Dermis lymphatic vessel endothelial cell (primary cell): Measurements from ENCODE around the gene PLEKHM2. TPM values are rescaled to one million over a fixed set of nuclear protein-coding genes. Genes with fewer than 3 reads are reported as not detected.

Experiments
- total RNA-seq: library from RNA; depleted of rRNA; stranded (reverse); fragments of >200 nt; gene quantifications from 2 replicates; pipeline ENCODE4 v1.2.1, GENCODE V29; 2014

Gene PLEKHM2, protein sequence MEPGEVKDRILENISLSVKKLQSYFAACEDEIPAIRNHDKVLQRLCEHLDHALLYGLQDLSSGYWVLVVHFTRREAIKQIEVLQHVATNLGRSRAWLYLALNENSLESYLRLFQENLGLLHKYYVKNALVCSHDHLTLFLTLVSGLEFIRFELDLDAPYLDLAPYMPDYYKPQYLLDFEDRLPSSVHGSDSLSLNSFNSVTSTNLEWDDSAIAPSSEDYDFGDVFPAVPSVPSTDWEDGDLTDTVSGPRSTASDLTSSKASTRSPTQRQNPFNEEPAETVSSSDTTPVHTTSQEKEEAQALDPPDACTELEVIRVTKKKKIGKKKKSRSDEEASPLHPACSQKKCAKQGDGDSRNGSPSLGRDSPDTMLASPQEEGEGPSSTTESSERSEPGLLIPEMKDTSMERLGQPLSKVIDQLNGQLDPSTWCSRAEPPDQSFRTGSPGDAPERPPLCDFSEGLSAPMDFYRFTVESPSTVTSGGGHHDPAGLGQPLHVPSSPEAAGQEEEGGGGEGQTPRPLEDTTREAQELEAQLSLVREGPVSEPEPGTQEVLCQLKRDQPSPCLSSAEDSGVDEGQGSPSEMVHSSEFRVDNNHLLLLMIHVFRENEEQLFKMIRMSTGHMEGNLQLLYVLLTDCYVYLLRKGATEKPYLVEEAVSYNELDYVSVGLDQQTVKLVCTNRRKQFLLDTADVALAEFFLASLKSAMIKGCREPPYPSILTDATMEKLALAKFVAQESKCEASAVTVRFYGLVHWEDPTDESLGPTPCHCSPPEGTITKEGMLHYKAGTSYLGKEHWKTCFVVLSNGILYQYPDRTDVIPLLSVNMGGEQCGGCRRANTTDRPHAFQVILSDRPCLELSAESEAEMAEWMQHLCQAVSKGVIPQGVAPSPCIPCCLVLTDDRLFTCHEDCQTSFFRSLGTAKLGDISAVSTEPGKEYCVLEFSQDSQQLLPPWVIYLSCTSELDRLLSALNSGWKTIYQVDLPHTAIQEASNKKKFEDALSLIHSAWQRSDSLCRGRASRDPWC
- total RNA-seq = 40.6 and 51.8 TPM in 2 replicates

DNA sequence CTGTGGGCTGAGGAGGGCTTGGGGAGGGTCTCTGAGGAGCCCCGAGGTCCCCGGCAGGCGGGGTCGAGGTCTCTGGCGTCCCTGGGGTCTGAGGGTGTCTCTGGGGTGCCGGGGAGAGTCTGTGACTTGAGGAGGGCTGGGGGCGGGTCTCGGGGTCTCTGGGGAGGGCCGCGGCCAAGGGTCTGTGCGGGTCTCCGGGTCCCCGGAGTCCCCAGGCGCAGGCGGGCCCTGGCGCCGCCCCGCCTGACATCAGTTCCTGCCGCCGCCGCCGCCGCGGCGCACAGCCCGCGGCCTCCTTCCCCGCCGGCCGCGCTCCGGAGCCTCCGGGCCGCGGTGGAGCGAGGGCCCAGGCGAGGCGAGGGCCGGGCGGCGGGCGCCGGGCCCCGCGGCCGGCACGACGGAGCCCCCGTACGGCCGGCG is at the start of gene PLEKHM2:
Gene PLEKHM2, plus strand, starts transcription at position 279 of the 420 bp plus-strand sequence. CDS start 239 bp downstream, outside the sequence.

DNA sequence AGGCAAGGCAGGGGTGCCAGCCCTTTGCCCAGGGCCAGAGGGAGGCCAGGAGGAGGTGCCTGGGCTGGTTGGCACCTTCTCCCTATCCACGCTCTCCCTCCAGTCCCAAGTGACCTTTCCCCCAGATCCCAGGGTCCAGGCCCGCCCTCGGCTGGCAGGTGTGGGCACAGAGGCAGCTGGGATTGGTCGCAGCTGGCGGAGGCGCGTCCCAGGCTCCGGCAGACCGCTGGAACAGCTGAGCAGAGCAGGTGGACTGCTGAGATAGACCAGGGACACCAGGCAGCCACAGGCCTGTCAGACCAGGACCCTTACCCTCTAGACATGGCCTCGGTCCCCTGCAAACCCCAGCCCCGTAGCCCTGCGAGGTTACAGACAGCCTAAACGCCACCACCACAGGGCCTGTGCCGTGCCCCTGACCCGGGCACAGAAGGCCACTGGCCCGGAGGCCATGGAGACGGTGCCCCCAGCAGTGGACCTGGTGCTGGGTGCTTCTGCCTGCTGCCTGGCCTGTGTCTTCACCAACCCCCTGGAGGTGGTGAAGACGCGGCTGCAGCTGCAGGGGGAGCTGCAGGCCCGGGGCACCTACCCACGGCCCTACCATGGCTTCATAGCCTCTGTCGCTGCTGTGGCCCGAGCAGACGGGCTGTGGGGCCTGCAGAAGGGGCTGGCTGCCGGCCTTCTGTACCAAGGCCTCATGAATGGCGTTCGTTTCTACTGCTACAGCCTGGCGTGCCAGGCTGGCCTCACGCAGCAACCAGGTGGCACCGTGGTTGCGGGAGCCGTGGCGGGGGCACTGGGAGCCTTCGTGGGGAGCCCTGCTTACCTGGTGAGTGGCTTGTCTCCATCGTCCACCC is 52.1 kb downstream of the PLEKHM2 start, which contains the start of gene SLC25A34:
Gene SLC25A34, plus strand, starts transcription at position 221 of the 854 bp plus-strand sequence. Its CDS starts 228 bp downstream, at position 449.

DNA sequence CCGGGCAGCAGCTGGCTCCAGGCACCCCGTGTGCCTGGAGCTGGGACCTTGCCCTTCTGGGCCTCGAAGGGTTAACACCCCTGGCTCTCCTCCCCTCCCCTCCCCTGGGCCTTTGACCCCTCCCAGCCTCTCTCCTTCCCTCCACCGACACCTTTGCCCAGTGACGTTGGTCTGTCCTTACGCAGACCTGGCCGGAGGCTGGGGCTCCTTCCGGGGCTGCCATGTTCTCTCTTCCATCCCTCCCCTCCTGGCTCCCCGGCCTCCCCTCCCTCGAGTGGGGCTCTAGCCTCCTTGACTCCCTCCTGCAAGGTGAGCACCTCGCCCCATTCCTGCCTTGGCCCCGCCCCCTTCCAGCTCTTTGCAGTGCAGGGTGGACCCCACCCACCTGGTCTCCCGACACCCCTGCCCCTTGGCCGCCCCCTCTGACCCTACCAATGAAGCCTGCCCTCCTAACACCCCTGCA is 58.2 kb downstream of the PLEKHM2 start, which contains the start of gene TMEM82:
Gene TMEM82, plus strand, starts transcription at position 161 of the 463 bp plus-strand sequence. Its CDS starts 61 bp downstream, at position 222.

DNA sequence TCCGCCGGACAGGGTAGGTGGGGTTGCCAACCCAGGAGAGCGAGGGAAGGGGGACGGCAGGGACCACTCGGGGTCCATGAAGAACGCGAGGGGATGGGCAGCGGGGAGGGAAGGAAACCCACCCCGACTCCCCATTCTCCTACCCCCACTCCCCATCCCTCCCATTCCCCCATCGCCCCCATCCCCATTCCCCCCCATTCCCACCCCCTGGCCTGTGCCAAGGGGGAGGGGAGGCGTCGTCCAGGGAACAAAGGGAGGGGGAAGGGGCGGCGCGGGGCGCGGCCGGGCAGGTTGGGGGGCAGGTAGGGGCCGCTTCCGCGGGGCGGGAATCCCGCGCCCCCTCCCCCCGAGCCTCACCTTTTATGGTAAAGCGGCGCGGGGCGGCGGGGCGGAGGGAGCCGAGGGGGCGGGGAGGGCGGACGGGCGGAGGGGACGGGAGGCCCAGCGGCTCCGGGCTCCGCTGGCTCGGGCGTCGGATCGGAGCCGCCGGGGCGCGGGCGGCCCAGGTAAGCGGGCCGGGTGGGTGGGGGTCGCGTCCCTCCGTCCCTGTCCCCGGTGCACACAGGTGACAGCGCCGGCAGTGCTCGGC is 74.3 kb downstream of the PLEKHM2 start, which contains the start of gene FBLIM1:
Gene FBLIM1, plus strand, starts transcription at position 453 of the 589 bp plus-strand sequence. CDS start 6,189 bp downstream, outside the sequence.

Other genes with a start within 250 kb of the PLEKHM2 start
- not detected in 2 replicates for gene CTRC, start 245.9 kb upstream of the PLEKHM2 start, total RNA-seq
- not detected in 2 replicates for gene CELA2A, start 227.6 kb upstream of the PLEKHM2 start, total RNA-seq
- gene CELA2B, start 208.2 kb upstream of the PLEKHM2 start, total RNA-seq = not detected in 2 replicates
- gene CASP9, start 160.1 kb upstream of the PLEKHM2 start, total RNA-seq = 2.4 and 4.4 TPM in 2 replicates
- 10.9 and 11.6 TPM in 2 replicates for gene DNAJC16, start 157.5 kb upstream of the PLEKHM2 start, total RNA-seq
- gene AGMAT, start 99.3 kb upstream of the PLEKHM2 start, total RNA-seq = 0.11 and 0.17 TPM in 2 replicates
- 13.3 and 19.1 TPM in 2 replicates for gene DDI2, start 66.9 kb upstream of the PLEKHM2 start, total RNA-seq
- 0.22 and 0.34 TPM in 2 replicates for gene SLC25A34, start 51.9 kb downstream of the PLEKHM2 start, total RNA-seq
- gene TMEM82, start 58.2 kb downstream of the PLEKHM2 start, total RNA-seq = not detected in 2 replicates
- gene FBLIM1, start 74.5 kb downstream of the PLEKHM2 start, total RNA-seq = 85.3 and 96.4 TPM in 2 replicates
- 4.8 and 6.6 TPM in 2 replicates for gene UQCRHL, start 123.3 kb downstream of the PLEKHM2 start, total RNA-seq
- 15.6 and 20.5 TPM in 2 replicates for gene SPEN, start 163.4 kb downstream of the PLEKHM2 start, total RNA-seq